HepG2 (cell line): ENCODE measurements around the gene CACNA2D3. TPM values are rescaled to one million over a fixed set of nuclear protein-coding genes. Genes with fewer than 3 reads are reported as not detected.
"Not testable (repeated sequence)": the region's sequence is repeated elsewhere in the genome, so short reads cannot be mapped to it uniquely, and the experiment has no call there.

Source experiments
- ATAC-seq: fragments of 200-7000 bp; cut with Tn5 transposase; 3 replicates; pipeline ENCODE4 v1.9.1; 2020; ENCODE audit warnings: mild to moderate bottlenecking, moderate library complexity
- BruUV-seq: library from RNA; stranded (reverse); fragments of 400-500 nt; replicated peaks from 2 replicates; lab custom pipeline; 2021; lab: Mats Ljungman, UMichigan
- CTCF ChIA-PET: fragments of 300-600 bp; formaldehyde crosslinking; extraction: SDS; loops from one replicate; lab custom pipeline; 2021; ENCODE audit warnings: low total read pairs, inconsistent platforms, low intra/inter-chr PET ratio; lab: Yijun Ruan, JAX
- POLR2A ChIA-PET: fragments of 350-600 bp; sonication (Branson Sonifier 250); formaldehyde crosslinking; loops from one replicate; lab custom pipeline; 2020; ENCODE audit warnings: antibody characterized with exemption, inconsistent platforms; lab: Yijun Ruan, JAX
- DNase-seq: peaks from one replicate; pipeline ENCODE4 v3.0.0-alpha.2; 2015; ENCODE audit warnings: low spot score
- FAIRE-seq: peaks from 3 replicates; lab custom pipeline; 2011; peaks lifted over from hg19 to GRCh38; lab: Jason Lieb, UNC
- H2AFZ ChIP-seq: one replicate; pipeline ENCODE4 v1.6.1; 2011; ENCODE audit warnings: low read length, inconsistent platforms
- H3K27ac ChIP-seq: fragments of 300-600 bp; 3 replicates; pipeline ENCODE4 v1.8.0; 2011; ENCODE audit warnings: mixed run types, mild to moderate bottlenecking, mixed read lengths, low read length, inconsistent platforms; ENCODE audit not compliant: insufficient read depth; ENCODE audit errors: extremely low read length
- H3K27me3 ChIP-seq, 2 experiments: fragments of 200-600 bp in 1 of 2; 2 replicates in 1 of 2; 3 replicates in 1 of 2; pipeline versions ENCODE4 v1.6.0 to v1.8.0; 2011; ENCODE audit warnings: low read length in 2 of 2, mild to moderate bottlenecking in 2 of 2, moderate library complexity in 2 of 2, inconsistent platforms in 1 of 2; ENCODE audit not compliant: insufficient read depth in 2 of 2, control insufficient read depth in 1 of 2
- H3K36me3 ChIP-seq, 2 experiments: fragments of 200-600 bp in 1 of 2; replicated peaks in 1 of 2; 2 replicates in 1 of 2; 3 replicates in 1 of 2; pipeline versions ENCODE4 v1.5.1 to v1.8.0; 2011; ENCODE audit warnings: low read length in 2 of 2, inconsistent platforms in 1 of 2; ENCODE audit not compliant: insufficient read depth in 2 of 2, control insufficient read depth in 1 of 2
- H3K4me1 ChIP-seq: 2 replicates; pipeline ENCODE4 v1.5.1; 2012; ENCODE audit warnings: low read length, inconsistent platforms; ENCODE audit not compliant: insufficient read depth
- H3K4me2 ChIP-seq: 2 replicates; pipeline ENCODE4 v1.6.0; 2011; ENCODE audit warnings: low read depth, low read length, inconsistent platforms
- H3K4me3 ChIP-seq, 3 experiments: fragments of 200-600 bp in 1 of 3; sonication (generic), shearing (Covaris generic) in 1 of 3; replicated peaks in 1 of 3; 2 replicates each; pipeline ENCODE4 v1.5.1; 2011 to 2016; ENCODE audit warnings: low read length in 3 of 3, inconsistent platforms in 2 of 3, low read depth in 2 of 3, mild to moderate bottlenecking in 2 of 3, control low read depth in 1 of 3, mixed read lengths in 1 of 3; ENCODE audit not compliant: insufficient read depth in 1 of 3
- H3K79me2 ChIP-seq: one replicate; pipeline ENCODE4 v1.6.1; 2011; ENCODE audit warnings: low read length, inconsistent platforms; ENCODE audit not compliant: insufficient read depth
- H3K9ac ChIP-seq: 2 replicates; pipeline ENCODE4 v1.6.0; 2011; ENCODE audit warnings: mild to moderate bottlenecking, low read depth, low read length, inconsistent platforms; ENCODE audit not compliant: insufficient read depth
- H3K9me3 ChIP-seq: 2 replicates; pipeline ENCODE4 v1.5.1; 2012; ENCODE audit warnings: mild to moderate bottlenecking, low read length
- H4K20me1 ChIP-seq: 2 replicates; pipeline ENCODE4 v1.6.0; 2011; ENCODE audit warnings: inconsistent platforms, mild to moderate bottlenecking, low read length, moderate library complexity; ENCODE audit not compliant: insufficient read depth
- PRPF4 ChIP-seq: fragments of 200-400 bp; formaldehyde crosslinking; IDR thresholded peaks from 2 replicates; pipeline ENCODE4 v1.6.1; 2016; ENCODE audit warnings: low read length, low read depth; ENCODE audit not compliant: poor library complexity, severe bottlenecking
- ZC3H4 ChIP-seq: sonication (generic); formaldehyde crosslinking; IDR thresholded peaks from 2 replicates; pipeline ENCODE4 v1.4.0; 2020; ENCODE audit warnings: missing genetic modification reagents, borderline replicate concordance
- ZFP37 ChIP-seq: sonication (generic); formaldehyde crosslinking; IDR thresholded peaks from 2 replicates; pipeline ENCODE4 v1.4.0; 2020; ENCODE audit warnings: missing genetic modification reagents, borderline replicate concordance
- ZNF567 ChIP-seq: sonication (generic); formaldehyde crosslinking; IDR thresholded peaks from 2 replicates; pipeline ENCODE4 v1.8.1; 2023; ENCODE audit warnings: mild to moderate bottlenecking, missing genetic modification reagents, borderline replicate concordance
- ZNF883 ChIP-seq: sonication (generic); formaldehyde crosslinking; IDR thresholded peaks from 2 replicates; pipeline ENCODE4 v1.5.1; 2020; ENCODE audit warnings: mild to moderate bottlenecking, missing genetic modification reagents; ENCODE audit errors: not compliant biosample characterization
- WGBS: methylation state at CpG from one replicate; pipeline ENCODE4 v1.1.6; 2017; ENCODE audit warnings: low lambda C conversion rate; 5-methylcytosine and 5-hydroxymethylcytosine counted together
- in situ Hi-C: cut with HindIII; loops from 2 replicates; pipeline ENCODE4 v1.10.0; 2017; ENCODE audit warnings: low pct_unique_long_range_greater_than_20kb; ENCODE audit not compliant: extremely low pct_ligation_motif_present
- intact Hi-C: fragments of 100-400 bp; cut with micrococcal nuclease; formaldehyde crosslinking; loops from one replicate; pipeline ENCODE4 v1.10.0; 2022; ENCODE audit not compliant: unreplicated experiment
- polyA plus RNA-seq, 8 experiments: library from polyadenylated mRNA; depleted of rRNA in 3 of 8; stranded (reverse) in 7 of 8; unstranded in 1 of 8; fragments of >200 nt; fragmentation: Illumina TruSeq in 4 of 8; extraction: Trizol in 4 of 8; gene quantifications; 2 replicates each; pipeline versions ENCODE4 v1.2.1 to v1.2.3, GENCODE V29; 2011 to 2016; ENCODE audit warnings: low read depth in 4 of 8, missing spikeins in 1 of 8, mixed read lengths in 1 of 8; ENCODE audit not compliant: insufficient read depth in 1 of 8
- total RNA-seq, 5 experiments: library from RNA; depleted of rRNA; stranded (reverse); fragments of >200 nt; fragmentation: Illumina TruSeq; extraction: Trizol; gene quantifications; 2 replicates each; pipeline ENCODE4 v1.2.3, GENCODE V29; 2016; ENCODE audit warnings: low read depth in 1 of 5
- TF ChIP-seq, protein P1 (sequence below): IDR thresholded peaks from 2 replicates; pipeline ENCODE4 v1.4.0; 2020; ENCODE audit warnings: mild to moderate bottlenecking, missing genetic modification reagents
- TF ChIP-seq, protein P2 (sequence below): sonication (generic); formaldehyde crosslinking; conservative IDR thresholded peaks from 2 replicates; pipeline ENCODE4 v1.4.0; 2020; ENCODE audit warnings: missing genetic modification reagents
- TF ChIP-seq, protein P3 (sequence below): sonication (generic); formaldehyde crosslinking; IDR thresholded peaks from 2 replicates; pipeline ENCODE4 v1.8.1; 2023; ENCODE audit warnings: mild to moderate bottlenecking, moderate library complexity, missing genetic modification reagents

The CACNA2D3 gene
- total and polyA plus RNA-seq, 2 of the 13 experiments (the other 11 are each of a cell fraction or from before 2014, with no cell fraction given): not detected

DNA sequence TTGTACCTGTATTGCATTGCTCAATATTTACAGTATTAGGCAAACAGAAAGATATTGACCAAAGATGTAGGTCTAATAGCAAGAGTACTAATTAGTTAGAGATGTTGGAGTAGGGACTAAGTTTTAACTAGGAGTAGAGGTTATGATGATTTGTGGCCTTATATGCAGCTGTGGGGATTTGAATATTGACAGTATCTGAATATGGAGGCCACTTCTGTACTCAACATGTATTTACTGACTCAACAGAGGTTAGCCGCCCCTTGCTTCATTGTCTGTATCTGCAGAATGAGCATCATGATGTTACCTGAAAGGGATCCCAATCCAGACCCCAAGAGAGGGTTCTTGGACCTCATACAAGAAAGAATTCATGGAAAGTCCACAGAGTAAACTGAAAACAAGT is 855.1 kb downstream of the CACNA2D3 start:
- intact Hi-C loops (no loop called here), in situ Hi-C loops (no loop called here)
- Histone ChIP-seq H3K27me3 (no peaks in the 10 kb centered on the region), H3K4me1 (no peaks in the 10 kb centered on the region), H3K36me3 (no peaks in the 10 kb centered on the region), H3K9ac (no peak overlapping the region), H3K4me3 (no peak overlapping the region), H2AFZ (no peak overlapping the region), H3K79me2 (no peaks in the 10 kb centered on the region), H3K9me3 (no peaks in the 10 kb centered on the region), H3K27ac (no peak overlapping the region), H3K4me2 (no peak overlapping the region), H4K20me1 (no peaks in the 10 kb centered on the region)
- ATAC-seq (no peak), DNase-seq (no peak), FAIRE-seq (no peak)
- ChIA-PET CTCF (no interaction called here), POLR2A (no interaction called here)
- BruUV-seq: no TSS peak
- TF ChIP-seq, protein P1, sequence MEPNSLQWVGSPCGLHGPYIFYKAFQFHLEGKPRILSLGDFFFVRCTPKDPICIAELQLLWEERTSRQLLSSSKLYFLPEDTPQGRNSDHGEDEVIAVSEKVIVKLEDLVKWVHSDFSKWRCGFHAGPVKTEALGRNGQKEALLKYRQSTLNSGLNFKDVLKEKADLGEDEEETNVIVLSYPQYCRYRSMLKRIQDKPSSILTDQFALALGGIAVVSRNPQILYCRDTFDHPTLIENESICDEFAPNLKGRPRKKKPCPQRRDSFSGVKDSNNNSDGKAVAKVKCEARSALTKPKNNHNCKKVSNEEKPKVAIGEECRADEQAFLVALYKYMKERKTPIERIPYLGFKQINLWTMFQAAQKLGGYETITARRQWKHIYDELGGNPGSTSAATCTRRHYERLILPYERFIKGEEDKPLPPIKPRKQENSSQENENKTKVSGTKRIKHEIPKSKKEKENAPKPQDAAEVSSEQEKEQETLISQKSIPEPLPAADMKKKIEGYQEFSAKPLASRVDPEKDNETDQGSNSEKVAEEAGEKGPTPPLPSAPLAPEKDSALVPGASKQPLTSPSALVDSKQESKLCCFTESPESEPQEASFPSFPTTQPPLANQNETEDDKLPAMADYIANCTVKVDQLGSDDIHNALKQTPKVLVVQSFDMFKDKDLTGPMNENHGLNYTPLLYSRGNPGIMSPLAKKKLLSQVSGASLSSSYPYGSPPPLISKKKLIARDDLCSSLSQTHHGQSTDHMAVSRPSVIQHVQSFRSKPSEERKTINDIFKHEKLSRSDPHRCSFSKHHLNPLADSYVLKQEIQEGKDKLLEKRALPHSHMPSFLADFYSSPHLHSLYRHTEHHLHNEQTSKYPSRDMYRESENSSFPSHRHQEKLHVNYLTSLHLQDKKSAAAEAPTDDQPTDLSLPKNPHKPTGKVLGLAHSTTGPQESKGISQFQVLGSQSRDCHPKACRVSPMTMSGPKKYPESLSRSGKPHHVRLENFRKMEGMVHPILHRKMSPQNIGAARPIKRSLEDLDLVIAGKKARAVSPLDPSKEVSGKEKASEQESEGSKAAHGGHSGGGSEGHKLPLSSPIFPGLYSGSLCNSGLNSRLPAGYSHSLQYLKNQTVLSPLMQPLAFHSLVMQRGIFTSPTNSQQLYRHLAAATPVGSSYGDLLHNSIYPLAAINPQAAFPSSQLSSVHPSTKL (CRISPR knock-in tag): no peak
- TF ChIP-seq PRPF4: no peak
- TF ChIP-seq, protein P2, sequence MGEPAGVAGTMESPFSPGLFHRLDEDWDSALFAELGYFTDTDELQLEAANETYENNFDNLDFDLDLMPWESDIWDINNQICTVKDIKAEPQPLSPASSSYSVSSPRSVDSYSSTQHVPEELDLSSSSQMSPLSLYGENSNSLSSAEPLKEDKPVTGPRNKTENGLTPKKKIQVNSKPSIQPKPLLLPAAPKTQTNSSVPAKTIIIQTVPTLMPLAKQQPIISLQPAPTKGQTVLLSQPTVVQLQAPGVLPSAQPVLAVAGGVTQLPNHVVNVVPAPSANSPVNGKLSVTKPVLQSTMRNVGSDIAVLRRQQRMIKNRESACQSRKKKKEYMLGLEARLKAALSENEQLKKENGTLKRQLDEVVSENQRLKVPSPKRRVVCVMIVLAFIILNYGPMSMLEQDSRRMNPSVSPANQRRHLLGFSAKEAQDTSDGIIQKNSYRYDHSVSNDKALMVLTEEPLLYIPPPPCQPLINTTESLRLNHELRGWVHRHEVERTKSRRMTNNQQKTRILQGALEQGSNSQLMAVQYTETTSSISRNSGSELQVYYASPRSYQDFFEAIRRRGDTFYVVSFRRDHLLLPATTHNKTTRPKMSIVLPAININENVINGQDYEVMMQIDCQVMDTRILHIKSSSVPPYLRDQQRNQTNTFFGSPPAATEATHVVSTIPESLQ (CRISPR knock-in tag): no peak
- no peak for TF ChIP-seq ZFP37
- TF ChIP-seq, protein P3, sequence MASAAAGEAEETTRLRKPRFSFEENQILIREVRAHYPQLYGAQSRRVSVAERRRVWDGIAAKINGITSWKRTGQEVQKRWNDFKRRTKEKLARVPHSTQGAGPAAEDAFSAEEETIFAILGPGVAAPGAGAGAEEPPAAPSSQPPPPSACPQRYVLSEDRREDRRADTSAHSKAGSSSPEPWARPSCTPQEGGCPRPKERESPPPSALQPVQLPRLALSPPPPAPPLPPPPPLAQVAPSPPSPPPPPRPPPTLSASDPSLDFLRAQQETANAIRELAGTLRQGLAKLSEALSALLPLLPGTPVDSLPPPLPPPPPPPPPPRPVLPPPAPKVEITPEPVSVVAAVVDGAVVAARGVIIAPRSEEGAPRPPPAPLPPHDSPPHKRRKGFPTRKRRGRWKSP: no peak
- TF ChIP-seq ZNF883: no peak
- no peak for TF ChIP-seq ZNF567
- no peak for TF ChIP-seq ZC3H4 (CRISPR knock-in tag)
- 92% methylated on average over 1 of the region's 1 CpG for WGBS

DNA sequence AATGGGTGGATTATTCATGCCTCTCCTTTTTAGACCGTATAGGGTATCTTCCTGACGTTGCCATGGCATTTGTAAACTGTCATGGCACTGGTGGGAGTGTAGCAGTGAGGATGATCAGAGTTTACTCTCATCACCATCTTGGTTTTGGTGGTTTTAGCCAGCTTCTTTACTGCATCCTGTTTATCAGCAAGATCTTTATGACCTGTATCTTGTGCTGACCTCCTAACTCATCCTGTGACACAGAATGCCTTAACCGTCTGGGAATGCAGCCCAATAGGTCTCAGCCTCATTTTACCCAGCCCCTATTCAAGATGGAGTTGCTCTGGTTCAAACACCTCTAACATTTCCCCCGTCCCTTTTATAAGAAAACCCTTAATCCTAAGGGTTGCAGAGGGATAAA is 855.6 kb downstream of the CACNA2D3 start:
- POLR2A ChIA-PET, H3K4me3 ChIP-seq, H3K79me2 ChIP-seq, H2AFZ ChIP-seq, H3K36me3 ChIP-seq, H3K4me2 ChIP-seq, H3K9me3 ChIP-seq, in situ Hi-C loops, H3K27me3 ChIP-seq, intact Hi-C loops, DNase-seq, H4K20me1 ChIP-seq, H3K9ac ChIP-seq, FAIRE-seq, H3K4me1 ChIP-seq, BruUV-seq, ATAC-seq, H3K27ac ChIP-seq, CTCF ChIA-PET: not testable (repeated sequence)
- WGBS: 6% methylated on average over 4 of the region's 4 CpGs
